Embryonic facial prominence (tissue), 1 donor: ENCODE data around the gene CDH23.

ENCODE experiments used
- DNase-seq: peaks from one replicate; pipeline ENCODE4 v3.0.0-alpha.2; 2016; ENCODE audit errors: extremely low spot score

CDH23 gene

DNA sequence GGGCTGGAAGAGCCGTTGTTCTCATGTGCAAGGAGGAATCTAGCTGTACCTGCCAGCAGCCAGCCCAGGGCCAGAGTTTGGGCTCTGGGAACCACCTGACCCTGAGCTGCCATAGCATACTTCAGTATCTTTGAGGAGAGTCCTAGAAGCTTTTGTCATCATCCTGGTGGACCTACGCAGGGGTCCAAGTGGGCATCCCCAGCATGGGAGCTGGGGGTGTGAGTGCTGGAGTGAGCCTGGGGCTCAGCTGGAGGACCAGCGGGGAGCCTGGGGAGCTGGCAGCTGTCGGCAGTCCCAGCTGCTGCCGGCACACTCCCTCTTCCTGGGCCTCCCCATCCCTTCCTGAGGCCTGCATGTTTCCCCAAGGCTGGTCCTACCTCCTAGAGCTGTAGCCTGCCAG lies 290.4 kb downstream of the CDH23 start:
- no peak for DNase-seq

DNA sequence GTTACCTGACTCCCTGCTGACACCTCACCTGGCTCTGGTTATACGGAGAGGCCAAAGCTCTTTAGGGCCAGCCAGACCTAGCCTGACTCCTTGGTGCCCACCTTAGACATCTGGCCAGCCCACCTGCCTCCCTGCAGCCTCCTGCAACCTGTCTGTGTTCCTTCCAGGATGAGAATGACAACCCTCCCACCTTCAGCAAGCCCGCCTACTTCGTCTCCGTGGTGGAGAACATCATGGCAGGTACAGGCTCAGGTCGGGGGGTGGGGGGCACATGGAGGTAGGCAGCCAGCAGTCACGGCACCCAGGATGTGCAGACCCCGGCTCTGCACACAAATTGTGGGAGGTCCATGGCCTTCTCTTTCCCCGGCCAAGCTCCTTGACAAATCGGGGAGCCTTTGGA lies 290.8 kb downstream of the CDH23 start:
- no peak for DNase-seq

- DNase-seq = no peak
These were observed 291.5 kb downstream of the CDH23 start for GRCh38 chr10:71688256-71688655.

- no peak for DNase-seq
These were observed 293.5 kb downstream of the CDH23 start for GRCh38 chr10:71690094-71690720.

- no peak for DNase-seq
These were observed 294.7 kb downstream of the CDH23 start for GRCh38 chr10:71691405-71691804.

DNA sequence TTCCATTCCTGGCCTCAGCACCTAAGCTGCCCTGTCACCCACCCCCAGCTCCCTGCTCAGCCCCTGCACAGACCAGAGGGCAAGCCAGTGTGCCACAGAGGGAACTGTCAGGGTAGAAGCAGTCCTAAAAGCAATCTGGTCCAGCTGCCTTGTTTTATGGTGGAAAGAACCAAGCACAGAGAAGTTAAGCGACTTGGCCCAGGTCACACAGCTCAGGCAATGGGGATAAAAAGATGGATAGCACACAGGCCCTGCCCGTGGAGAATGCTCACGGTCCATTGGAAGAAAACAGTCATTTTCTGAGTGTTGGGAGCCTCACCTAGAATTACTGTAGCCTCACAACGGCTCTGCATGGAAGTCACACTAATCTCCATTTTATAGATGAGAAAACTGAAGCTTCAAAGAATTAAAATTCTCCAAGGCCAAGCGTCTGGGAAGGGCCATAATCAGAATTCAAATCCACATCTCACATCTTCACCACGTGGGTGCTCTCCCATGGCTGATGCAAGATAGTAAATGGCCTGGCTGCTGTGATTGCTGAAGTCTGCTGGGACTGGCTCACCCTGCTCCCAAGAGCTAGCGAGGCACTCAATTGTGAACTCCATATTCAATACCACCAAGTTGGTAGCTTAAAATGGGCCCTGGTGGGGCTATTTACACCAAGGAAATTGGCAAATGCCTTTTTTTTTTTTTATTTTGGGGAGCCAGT lies 296.0 kb downstream of the CDH23 start:
- DNase-seq = no peak

- no peak for DNase-seq
These were observed 296.7 kb downstream of the CDH23 start for GRCh38 chr10:71693377-71693776.

GRCh38 chr10:71694039-71694501 lies 297.4 kb downstream of the CDH23 start:
- DNase-seq = no peak

GRCh38 chr10:71694567-71694968 lies 297.8 kb downstream of the CDH23 start:
- DNase-seq = no peak

DNA sequence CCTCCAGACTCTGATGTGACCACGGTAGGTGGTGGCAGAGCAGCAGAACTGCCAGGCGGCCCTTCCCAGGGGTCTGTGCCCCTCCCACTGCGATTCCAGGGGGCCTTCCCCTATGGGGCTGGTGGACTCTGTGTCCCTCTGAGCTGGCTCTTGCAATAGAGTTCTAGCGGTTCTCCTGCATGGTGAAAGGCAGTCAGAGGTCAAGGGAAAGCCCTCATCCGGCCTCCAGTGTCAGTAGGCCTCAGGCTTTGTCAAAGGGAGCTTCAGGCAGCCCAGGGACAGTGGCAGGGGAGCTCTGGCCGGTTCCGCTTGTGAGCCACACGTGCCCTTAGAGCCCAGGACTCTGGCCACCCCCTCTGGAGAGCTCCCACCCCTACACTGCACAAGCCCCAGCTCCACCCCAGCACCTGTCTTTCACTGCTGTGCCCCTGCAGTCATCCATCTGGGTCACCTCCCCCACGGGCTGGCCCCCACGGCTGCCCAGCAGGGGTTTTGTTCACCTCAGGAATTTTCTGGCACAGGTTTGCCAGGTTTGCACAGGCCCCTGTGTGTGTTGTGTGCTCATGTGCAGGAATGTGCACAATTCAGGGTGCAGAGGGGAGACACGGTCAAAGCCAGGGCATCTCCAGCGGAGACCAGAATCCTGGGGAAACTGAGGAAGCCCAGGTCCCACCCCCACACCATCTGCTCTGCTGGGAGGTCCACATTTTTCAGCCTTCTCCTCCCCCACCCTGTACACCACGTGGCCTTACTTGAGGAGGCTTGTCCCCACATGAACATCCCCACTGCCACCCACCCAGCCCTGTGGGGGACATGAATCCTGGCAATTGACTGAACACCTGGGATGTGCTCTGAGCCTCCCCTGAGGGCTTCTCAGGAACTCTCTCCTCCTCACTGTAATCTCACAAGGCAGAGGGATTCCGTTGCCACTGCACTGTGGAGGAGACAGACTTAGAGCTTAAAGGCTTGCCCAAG lies 299.1 kb downstream of the CDH23 start:
- DNase-seq = no peak

GRCh38 chr10:71696628-71697326 lies 300.1 kb downstream of the CDH23 start:
- DNase-seq = no peak

DNA sequence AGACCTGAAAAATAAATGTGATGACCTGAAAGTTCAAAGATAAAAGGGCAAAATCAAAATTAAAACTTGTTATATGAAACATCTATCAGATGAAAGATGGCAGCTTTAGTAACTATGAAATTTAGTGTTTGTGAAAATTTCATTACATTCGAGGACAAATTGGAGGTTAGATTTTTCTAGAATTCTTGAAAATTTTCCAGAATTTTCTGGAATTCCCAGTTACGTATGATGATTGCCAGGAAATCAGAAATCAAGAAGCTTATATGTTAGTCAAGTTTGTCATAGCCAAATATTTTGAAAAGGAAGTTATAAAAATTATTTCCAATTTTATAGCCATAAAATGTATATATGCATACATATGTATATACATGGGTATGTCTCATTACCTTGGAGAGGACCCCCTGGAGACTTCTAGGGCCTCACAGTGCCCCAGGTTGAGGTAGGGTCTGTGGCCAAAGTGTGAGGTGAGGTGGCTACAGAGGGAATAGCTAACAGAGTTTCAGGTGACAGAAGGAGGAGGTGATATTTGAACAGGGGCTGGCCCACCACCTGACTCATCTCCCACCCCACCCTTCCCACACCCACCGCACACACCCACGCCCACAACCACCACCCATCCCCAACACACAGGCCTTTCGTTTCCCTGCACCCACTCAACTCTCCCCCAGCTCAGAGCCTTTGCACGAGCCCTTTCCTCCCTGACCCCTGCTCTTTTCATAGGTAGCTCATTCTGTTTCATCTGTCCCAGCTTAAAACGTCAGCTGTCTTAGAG lies 301.4 kb downstream of the CDH23 start:
- no peak for DNase-seq

DNA sequence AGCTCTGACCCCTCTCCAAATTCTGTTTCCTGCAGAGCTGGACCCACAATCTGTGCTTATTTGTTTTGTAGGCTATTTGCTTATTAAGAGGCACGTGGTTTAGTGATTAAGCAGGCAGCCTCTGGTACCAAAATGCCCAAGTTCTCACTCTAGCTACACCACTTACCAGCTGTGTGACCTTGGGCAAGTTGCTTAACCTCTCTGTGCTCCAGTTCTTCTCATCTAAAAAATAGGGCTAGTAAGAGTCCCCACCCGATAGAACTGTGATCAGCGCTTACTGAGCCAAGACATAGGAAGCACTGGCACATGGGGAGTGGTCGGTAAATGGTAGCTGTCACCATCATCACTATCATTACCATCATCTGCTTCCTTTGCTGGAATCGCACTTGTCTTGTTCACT lies 302.0 kb downstream of the CDH23 start:
- DNase-seq = no peak

GRCh38 chr10:71700731-71701368 lies 304.1 kb downstream of the CDH23 start:
- no peak for DNase-seq

DNA sequence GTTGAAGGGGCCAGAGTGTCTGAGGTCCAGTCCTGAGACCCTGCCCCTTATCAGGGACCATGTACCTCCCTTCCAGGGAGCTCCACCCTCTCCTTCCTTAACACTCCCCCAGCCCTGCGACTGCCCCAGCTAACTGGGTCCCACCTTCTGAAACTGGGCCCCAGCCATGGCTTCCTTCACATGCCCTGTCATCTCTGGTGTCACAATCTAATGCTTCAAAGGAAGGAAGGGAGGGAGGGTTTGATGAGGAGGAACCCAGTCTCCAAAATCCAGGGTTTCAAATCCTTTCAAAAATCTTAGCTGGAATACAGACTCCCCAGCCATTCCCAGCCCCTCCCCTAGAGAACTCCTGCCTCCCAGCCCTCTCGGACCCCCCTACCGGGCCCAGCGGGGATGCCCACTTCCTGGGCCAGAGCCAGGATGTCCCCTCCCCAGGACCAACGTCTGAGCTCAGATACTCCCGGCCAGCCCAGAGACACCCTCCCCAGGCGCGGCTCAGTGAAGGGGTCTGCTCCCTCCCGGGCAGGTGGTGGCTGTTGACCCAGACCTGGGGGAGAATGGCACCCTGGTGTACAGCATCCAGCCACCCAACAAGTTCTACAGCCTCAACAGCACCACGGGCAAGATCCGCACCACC lies 304.9 kb downstream of the CDH23 start:
- DNase-seq = no peak

- DNase-seq = no peak
These were observed 306.9 kb downstream of the CDH23 start for GRCh38 chr10:71703577-71703976.

- DNase-seq = no peak
These were observed 308.1 kb downstream of the CDH23 start for GRCh38 chr10:71704816-71705215.

GRCh38 chr10:71705582-71705981 lies 308.9 kb downstream of the CDH23 start:
- no peak for DNase-seq

DNA sequence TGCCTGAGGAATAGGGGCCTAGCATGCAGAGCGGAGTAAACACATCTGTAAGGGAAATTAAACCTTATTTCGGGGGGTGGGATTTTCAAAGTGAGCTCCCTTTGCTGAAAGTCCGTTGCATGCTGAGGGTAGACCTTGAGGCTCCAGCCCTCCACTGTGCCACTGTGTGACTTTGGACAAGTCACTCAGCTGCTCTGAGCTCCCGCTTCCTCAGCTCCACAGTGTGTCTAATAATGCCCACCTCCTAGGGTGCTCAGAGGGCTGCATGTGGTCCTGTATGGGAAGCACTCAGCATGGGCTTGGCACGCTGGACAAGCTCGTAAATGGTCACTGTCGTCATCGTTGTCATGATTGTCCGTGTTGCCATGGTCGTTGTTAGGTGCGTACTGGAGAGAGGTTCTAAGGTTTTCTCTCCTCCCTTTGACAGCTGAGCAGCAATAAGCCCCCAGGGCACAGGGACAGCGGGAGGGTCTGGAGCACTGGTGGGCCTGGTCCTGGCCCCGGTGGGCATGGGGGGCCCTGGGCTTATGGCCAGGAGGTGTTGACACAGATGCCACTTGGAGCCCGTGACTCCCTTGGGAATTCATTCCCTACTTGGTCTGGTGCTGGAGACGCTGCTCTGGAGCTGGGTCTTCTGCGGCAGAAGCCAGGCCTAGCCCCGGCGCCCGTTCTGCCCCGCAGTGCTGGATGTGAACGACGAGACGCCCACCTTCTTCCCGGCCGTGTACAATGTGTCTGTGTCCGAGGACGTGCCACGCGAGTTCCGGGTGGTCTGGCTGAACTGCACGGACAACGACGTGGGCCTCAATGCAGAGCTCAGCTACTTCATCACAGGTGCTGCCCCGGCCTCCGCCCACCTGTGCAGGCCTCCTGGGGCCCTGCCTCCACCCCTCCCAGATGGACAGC lies 309.7 kb downstream of the CDH23 start:
- no peak for DNase-seq
